Kidney epithelial cell (primary cell): ENCODE measurements around the gene SSNA1. TPM values are rescaled to one million over a fixed set of nuclear protein-coding genes. Genes with fewer than 3 reads are reported as not detected.

ENCODE experiments used
- DNase-seq: peaks from one replicate; pipeline ENCODE4 v3.0.0-alpha.2; 2010; ENCODE audit warnings: low read depth
- H3K27me3 ChIP-seq: 2 replicates; pipeline ENCODE4 v1.6.0; 2011; ENCODE audit warnings: low read length; ENCODE audit not compliant: control insufficient read depth, insufficient read depth
- H3K36me3 ChIP-seq: 2 replicates; pipeline ENCODE4 v1.5.1; 2011; ENCODE audit warnings: low read length; ENCODE audit not compliant: control insufficient read depth, insufficient read depth
- H3K4me3 ChIP-seq: 2 replicates; pipeline ENCODE4 v1.5.1; 2011; ENCODE audit warnings: low read depth, mild to moderate bottlenecking, control low read depth, low read length
- total RNA-seq: library from RNA; depleted of rRNA; stranded (reverse); fragments of >200 nt; gene quantifications from 2 replicates; pipeline ENCODE4 v1.2.3, GENCODE V29; 2015
- TF ChIP-seq, protein P1 (sequence below): IDR thresholded peaks from 2 replicates; pipeline ENCODE4 v1.5.1; 2011; ENCODE audit warnings: mild to moderate bottlenecking, moderate library complexity, low read length, control low read depth, inconsistent platforms; ENCODE audit not compliant: insufficient read depth, poor library complexity, severe bottlenecking

The SSNA1 gene, protein sequence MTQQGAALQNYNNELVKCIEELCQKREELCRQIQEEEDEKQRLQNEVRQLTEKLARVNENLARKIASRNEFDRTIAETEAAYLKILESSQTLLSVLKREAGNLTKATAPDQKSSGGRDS
- 91.4 and 95.1 TPM in 2 replicates for total RNA-seq

DNA sequence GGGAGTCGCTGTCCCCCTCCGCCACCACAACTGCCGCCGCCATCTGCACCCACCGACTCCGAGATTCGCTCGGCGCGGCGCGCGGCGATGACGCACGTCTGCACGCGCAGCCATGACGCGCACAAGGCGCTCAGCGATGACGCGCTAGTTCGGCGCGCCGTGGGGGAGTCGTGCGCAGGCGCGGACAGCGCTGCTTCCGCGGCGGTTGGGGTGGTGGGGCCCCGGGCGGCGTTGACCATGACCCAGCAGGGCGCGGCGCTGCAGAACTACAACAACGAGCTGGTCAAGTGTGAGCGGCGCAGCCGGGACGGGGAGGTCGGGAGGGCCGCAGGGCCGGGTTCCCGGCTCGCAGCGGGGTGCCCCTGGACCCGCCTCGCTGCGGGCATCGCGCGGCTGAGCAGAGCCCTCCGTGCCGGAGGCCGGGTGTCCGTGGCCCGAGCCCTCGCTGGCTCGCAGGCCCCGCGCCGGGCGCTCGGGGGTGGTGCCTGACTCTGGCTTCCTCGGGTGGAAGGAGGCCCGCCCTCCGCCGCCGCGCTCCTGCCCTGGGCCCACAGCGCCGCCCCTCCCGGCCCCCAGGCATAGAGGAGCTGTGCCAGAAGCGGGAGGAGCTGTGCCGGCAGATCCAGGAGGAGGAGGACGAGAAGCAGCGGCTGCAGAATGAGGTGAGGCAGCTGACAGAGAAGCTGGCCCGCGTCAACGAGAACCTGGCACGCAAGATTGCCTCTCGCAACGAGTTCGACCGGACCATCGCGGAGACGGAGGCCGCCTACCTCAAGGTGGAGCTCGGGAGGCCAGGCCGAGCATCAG, at the start of gene SSNA1, which contains the start of gene ANAPC2:
SSNA1 (plus strand) TSS at position 187 of the 807 bp plus-strand sequence; CDS start at position 238, 51 bp downstream.
ANAPC2 (minus strand) TSS at position 71 of the 807 bp plus-strand sequence; CDS start at position 43, 28 bp downstream.
- H3K36me3 ChIP-seq = no peaks in the 10 kb centered on the region
- peak; percentile 64 for DNase-seq
- TF ChIP-seq, protein P1, sequence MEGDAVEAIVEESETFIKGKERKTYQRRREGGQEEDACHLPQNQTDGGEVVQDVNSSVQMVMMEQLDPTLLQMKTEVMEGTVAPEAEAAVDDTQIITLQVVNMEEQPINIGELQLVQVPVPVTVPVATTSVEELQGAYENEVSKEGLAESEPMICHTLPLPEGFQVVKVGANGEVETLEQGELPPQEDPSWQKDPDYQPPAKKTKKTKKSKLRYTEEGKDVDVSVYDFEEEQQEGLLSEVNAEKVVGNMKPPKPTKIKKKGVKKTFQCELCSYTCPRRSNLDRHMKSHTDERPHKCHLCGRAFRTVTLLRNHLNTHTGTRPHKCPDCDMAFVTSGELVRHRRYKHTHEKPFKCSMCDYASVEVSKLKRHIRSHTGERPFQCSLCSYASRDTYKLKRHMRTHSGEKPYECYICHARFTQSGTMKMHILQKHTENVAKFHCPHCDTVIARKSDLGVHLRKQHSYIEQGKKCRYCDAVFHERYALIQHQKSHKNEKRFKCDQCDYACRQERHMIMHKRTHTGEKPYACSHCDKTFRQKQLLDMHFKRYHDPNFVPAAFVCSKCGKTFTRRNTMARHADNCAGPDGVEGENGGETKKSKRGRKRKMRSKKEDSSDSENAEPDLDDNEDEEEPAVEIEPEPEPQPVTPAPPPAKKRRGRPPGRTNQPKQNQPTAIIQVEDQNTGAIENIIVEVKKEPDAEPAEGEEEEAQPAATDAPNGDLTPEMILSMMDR = peak; percentile 59
- no peaks in the 10 kb centered on the region for H3K27me3 ChIP-seq
- peak within 1 kb of the TSS; percentile 88 for H3K4me3 ChIP-seq

DNA sequence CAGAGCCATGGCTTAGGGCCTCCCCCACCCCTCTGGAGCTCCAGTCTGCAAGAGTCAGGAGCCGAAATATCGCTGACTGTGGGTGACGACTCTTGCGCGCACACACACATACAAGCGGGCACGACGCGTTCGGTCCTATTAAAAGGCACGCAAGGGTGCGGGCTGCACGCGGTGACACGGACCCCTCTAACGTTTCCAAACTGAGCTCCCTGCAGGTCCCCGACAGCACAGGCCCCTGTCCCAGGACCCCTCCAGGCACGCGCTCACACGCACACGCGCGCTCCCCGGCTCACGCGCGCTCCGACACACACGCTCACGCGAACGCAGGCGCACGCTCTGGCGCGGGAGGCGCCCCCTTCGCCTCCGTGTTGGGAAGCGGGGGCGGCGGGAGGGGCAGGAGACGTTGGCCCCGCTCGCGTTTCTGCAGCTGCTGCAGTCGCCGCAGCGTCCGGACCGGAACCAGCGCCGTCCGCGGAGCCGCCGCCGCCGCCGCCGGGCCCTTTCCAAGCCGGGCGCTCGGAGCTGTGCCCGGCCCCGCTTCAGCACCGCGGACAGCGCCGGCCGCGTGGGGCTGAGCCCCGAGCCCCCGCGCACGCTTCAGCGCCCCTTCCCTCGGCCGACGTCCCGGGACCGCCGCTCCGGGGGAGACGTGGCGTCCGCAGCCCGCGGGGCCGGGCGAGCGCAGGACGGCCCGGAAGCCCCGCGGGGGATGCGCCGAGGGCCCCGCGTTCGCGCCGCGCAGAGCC, 49.6 kb upstream of the SSNA1 start, which contains the start of gene GRIN1:
GRIN1 (plus strand) TSS at position 433 of the 746 bp plus-strand sequence. CDS start 333 bp downstream, outside the sequence.
- H3K36me3 ChIP-seq = no peaks in the 10 kb centered on the region
- peaks cover 79% of the 10 kb centered on the region for H3K27me3 ChIP-seq
- TF ChIP-seq, protein P1 = no peak
- no peak for DNase-seq
- no peak within 1 kb of the TSS for H3K4me3 ChIP-seq

DNA sequence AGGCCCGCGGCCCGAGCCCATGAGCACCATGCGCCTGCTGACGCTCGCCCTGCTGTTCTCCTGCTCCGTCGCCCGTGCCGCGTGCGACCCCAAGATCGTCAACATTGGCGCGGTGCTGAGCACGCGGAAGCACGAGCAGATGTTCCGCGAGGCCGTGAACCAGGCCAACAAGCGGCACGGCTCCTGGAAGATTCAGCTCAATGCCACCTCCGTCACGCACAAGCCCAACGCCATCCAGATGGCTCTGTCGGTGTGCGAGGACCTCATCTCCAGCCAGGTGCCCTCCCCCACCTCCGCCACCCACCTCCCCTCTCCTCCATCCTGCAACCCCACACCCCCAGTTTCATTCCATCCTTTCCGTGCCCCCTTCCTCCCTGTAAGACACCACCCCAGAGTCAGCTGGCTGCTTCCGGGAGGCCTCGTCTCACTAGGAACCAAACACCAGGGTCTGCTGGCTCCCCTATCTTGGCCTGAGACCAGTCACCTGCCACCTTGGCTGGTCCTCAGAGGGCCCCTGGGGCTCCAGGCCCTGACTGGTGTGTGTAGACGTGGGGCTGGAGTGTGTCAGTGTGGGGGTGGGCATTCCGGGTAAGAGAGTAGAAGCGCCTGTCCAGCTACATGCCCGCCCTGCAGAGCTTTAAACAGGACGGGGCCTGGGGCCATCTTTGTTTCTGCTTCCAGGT, 48.9 kb upstream of the SSNA1 start:
- TF ChIP-seq, protein P1 = no peak
- H3K27me3 ChIP-seq = peaks cover 79% of the 10 kb centered on the region
- no peaks in the 10 kb centered on the region for H3K36me3 ChIP-seq
- no peak overlapping the region for H3K4me3 ChIP-seq
- no peak for DNase-seq

DNA sequence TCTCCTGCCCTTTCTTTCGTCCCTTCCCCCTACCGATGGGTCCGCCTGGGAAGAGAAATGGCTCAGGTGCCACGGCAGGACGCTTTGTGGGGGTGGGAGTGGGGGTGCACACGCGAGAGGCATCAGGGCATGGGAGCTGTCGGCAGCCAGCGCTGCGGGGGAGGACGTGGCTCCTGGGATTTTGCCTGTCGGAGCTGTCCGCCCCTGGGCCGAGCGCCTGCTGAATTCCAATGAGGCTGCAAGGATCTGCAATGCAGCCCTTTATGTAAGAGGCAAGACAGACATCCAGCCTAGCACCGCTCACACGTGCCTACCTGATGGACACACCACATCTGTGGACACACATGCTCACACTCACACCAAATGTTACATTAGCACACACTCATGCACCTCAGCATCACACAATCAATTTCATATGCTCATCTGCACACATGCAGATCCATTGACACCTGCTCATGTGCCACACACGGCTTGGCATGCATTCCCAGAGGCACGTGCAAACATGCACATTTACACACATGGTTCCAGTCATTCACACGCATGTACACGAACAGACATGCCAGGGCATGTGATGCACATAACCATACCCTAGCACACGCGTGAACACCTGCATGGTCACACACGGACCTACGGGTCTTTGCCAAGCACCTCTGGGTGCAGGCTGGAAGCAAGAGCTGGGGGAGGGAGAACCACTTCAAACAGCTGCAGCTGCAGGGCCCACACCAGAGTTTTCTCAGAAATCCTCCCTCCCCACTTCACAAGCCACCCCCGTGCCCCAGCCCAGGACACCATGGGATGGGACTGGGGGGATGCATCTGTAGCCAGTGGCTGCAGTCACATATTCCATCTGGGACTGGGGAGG, 48.1 kb upstream of the SSNA1 start:
- H3K27me3 ChIP-seq = peaks cover 79% of the 10 kb centered on the region
- H3K4me3 ChIP-seq = no peak overlapping the region
- DNase-seq = no peak
- H3K36me3 ChIP-seq = no peaks in the 10 kb centered on the region
- TF ChIP-seq, protein P1 = no peak
